Umbilical cord (tissue), 2 donors: ENCODE results near the gene CXCL3. TPM values are rescaled to one million over a fixed set of nuclear protein-coding genes. Genes with fewer than 3 reads are reported as not detected.
A peak's percentile ranks its signal among the peaks of the same experiment; 100 is the strongest.

Experiments used
- DNase-seq: peaks from one replicate; pipeline ENCODE4 v3.0.0-alpha.2; 2015; ENCODE audit warnings: low spot score
- total RNA-seq: library from RNA; depleted of rRNA; stranded (reverse); fragments of >200 nt; gene quantifications from one replicate; pipeline ENCODE4 v1.2.3, GENCODE V29; 2014; ENCODE audit warnings: low replicate concordance; ENCODE audit not compliant: insufficient read depth

CXCL3 gene
- total RNA-seq, 1 donor from 2014 or later, result 7.0 TPM

- DNase-seq, result no peak
These were observed 17.0 kb upstream of the CXCL3 start for GRCh38 chr4:74055498-74055897.

- DNase-seq, result no peak
These were observed 16.6 kb upstream of the CXCL3 start for GRCh38 chr4:74055096-74055495.

- DNase-seq, result no peak
These were observed 16.1 kb upstream of the CXCL3 start for GRCh38 chr4:74054483-74055047.

GRCh38 chr4:74047152-74047551 is 8.7 kb upstream of the CXCL3 start:
- no peak for DNase-seq

- DNase-seq, result no peak
These were observed 7.3 kb upstream of the CXCL3 start for GRCh38 chr4:74045772-74046171.

DNA sequence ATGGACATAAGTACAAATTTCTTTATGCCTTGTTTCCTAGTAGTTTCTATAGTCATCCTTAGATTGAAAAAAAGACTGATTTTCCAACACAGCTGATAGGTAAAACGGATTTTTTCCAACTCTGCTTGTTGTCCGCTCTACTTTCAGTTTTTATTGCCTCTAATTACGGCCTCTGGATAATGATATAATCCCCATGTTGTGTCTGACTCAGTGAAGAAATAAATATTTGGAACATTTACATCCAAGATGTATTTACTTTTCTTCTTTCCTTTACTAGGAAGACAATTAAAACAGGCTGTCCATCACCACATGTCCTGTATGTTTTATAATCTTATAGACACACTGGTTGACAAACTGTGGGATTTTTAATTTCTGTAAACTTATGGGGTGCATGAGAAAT is 6.8 kb upstream of the CXCL3 start:
- no peak for DNase-seq

- DNase-seq, result no peak
These were observed 6.2 kb upstream of the CXCL3 start for GRCh38 chr4:74044677-74045076.

DNA sequence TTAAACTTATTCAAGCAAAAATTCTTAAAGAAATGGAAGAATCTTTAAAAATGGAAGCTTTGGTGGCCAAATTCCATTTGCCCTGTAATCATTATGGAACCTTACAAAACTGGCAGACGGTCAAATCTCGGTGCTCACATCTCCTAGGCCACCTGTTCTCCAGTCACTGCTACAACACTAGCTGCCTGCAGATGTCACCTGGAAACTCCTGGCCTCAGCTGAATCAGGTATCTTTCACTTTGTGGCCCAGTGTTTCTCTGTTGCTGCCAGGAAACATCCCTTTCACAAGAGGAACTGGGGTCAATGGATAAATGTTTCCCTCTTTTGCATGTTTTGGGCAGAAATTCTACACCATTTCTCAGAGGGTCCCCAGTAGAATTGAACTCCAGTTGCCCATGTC is 4.2 kb upstream of the CXCL3 start:
- DNase-seq, result no peak

- no peak for DNase-seq
These were observed 2.9 kb upstream of the CXCL3 start for GRCh38 chr4:74041418-74041817.

- peak; percentile 12 for DNase-seq
These were observed 850 bp upstream of the CXCL3 start for GRCh38 chr4:74039315-74039763.

DNA sequence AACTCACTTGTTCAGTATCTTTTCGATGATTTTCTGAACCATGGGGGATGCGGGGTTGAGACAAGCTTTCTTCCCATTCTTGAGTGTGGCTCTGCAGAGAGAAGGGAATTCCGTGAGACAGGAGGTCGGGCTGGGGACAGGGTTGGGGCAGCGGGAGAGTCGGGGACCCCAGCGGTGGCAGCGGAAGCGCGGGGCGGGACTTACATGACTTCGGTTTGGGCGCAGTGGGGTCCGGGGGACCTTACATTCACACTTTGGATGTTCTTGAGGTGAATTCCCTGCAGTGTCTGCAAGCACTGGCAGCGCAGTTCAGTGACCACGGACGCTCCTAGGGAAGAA is 434 bp downstream of the CXCL3 start:
- no peak for DNase-seq

DNA sequence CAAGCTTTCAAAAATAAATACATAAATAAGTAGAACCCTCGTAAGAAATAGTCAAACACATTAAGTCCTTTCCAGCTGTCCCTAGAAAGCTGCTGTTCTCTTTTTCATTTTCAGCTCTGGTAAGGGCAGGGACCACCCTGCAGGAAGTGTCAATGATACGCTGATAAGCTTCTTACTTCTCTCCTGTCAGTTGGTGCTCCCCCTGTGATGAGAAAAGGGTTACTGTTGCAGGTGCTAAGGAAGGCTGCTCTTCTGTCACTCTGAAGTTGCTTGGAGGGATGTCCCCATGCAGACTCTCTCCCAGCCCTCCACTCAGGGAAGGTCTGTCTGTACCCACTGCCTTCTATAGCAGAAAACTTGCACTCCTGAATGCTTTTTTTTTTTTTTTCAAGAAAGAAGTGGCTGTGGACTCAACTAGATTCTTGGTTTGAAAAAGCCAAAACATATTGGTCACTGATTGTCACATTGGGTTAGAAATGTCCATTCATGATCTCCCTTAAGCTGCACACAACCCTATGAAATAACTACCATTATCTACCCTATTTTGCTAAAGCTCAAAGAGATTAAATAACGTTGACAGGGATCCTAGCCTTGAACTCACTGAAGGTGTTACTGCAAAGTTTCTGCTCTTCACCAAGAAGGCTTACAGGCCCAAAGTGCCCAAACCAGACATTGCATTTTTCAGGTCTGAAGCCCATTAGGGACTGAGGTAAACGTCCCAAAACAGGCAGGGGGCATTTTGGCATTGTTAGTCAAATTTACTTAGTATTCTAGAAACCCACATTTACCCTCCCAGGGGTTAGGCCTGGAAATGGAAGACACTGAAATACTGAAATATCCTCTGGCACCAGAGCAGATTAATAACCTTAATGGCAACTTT is 1.2 kb downstream of the CXCL3 start:
- no peak for DNase-seq

- DNase-seq, result no peak
These were observed 4.8 kb downstream of the CXCL3 start for GRCh38 chr4:74033739-74034138.

GRCh38 chr4:74032064-74032463 is 6.4 kb downstream of the CXCL3 start:
- DNase-seq, result peak; percentile 21

DNA sequence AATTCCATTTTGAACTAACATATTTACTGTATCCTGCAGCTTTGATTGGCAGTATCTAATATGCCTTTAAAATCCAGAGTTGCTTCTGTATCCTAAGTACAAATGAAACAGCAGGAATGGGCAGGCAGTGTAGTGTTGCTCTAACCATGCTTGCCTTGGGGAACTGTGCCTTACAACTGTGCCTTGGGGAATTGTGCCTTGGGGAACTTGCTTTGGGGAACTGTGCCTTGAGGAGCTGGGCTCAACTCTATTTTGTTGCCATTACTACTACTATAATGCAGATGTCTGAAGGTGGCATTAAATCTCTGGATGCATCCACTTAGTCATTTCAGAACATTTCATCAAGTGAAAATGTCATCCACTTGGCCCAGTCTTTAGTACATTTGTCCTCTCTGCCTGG is 6.9 kb downstream of the CXCL3 start:
- DNase-seq, result no peak

DNA sequence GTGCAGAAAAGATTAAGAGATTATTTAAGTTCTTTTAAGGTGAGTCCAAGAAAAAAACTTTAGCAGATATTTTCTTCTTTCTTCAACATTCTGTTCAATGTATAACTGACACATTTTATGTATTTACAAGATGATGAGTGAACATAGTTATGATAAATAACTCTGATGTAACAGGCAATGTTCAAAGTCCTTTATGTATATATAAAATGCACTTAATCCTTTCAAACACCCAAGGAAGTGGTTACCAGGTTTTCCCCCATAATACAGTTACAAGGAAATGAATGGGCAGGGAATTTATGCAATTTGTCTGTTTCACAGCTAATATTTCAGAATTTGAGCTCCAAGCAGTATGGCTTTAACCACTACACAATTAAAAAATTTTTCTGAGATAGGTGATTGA is 8.2 kb downstream of the CXCL3 start:
- no peak for DNase-seq

DNA sequence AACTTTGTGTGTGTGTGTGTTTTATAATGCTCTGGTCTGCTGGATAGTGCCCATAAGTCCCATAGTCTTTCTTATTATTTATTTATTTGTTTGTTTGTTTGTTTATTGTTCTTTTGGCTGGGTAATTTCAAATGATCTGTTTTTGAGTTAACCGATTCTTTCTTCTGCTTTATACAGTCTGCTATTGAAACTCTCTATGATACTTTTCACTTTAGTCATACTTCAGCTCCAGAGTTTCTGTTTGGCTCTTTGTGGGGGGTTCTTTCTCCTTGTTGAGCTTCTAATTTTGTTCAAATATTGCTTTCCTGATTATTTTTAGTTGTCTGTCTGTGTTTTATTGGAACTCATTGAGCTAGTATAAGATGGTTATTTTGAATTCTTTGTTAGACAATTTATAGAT is 10.0 kb downstream of the CXCL3 start:
- no peak for DNase-seq

GRCh38 chr4:74023709-74024108 is 14.8 kb downstream of the CXCL3 start:
- DNase-seq, result no peak

- DNase-seq, result no peak
These were observed 16.9 kb downstream of the CXCL3 start for GRCh38 chr4:74021601-74022000.

GRCh38 chr4:74018771-74019170 is 19.7 kb downstream of the CXCL3 start:
- DNase-seq, result no peak

DNA sequence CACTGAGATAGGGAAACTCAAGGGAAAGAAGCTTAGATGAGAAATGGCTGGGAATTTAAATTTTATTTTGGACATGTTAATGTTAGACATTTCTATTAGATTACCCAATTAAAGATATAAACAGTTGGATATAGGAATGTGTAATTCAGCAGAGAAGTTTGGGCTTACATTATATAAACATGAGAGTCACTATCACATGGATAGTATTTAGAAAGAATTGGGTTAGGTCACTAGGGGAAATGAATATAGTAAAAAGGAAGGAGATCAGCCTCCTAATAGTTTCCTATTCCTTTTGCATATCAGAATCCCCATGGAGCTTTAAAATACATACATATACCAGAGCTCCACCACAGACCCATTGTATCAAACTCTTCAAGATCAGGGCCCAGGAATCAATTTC is 20.4 kb downstream of the CXCL3 start:
- no peak for DNase-seq

- DNase-seq, result no peak
These were observed 22.4 kb downstream of the CXCL3 start for GRCh38 chr4:74016068-74016467.

- no peak for DNase-seq
These were observed 23.2 kb downstream of the CXCL3 start for GRCh38 chr4:74015126-74015780.
